RCC 7860 (cell line): Measurements from ENCODE around the gene CALCOCO1.
"Not testable (repeated sequence)": the region's sequence is repeated elsewhere in the genome, so short reads cannot be mapped to it uniquely, and the experiment has no call there.

Source experiments
- DNase-seq: peaks from one replicate; pipeline ENCODE4 v3.0.0-alpha.2; 2015; ENCODE audit warnings: low spot score
- FAIRE-seq: peaks from 2 replicates; lab custom pipeline; 2012; peaks lifted over from hg19 to GRCh38; lab: Jason Lieb, UNC

CALCOCO1 gene

DNA sequence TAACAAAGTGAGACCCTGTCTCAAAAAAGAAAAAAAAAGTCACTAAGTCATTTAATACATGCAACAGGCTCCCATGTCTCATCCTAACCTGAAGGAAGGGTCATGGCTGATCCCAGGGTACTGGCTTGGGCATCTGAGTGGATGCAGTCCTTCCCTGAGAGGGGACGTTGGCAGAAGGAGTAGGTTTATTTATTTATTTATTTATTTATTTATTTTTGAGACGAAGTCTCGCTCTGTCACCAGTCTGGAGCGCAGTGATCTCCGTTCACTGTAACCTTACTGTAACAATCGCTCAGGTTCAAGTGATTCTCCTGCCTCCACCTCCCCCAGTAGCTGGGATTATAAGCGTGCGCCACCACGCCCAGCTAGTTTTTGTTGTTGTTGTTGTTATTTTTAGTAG lies 7.2 kb upstream of the CALCOCO1 start:
- FAIRE-seq (no peak), DNase-seq (no peak)

DNA sequence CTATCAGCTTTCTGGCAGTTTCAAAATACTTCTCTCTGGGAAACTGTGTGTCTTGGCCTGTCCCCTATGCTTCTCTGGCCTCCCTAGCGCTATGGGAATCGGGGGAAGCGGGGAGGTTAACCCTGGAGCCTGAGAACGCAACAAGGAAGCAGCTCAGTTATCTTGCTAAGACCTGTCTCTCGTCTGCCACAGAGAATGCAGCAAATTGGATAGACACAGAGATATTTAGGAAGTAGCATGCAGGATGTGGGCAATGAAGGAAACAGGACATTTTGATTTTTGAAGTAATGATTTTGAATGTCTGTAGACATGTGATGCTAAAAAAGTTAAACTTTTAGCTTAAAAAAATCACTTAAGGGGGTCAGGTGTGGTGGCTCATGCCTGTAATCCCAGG lies 6.6 kb upstream of the CALCOCO1 start:
- DNase-seq (no peak), FAIRE-seq (no peak)

DNA sequence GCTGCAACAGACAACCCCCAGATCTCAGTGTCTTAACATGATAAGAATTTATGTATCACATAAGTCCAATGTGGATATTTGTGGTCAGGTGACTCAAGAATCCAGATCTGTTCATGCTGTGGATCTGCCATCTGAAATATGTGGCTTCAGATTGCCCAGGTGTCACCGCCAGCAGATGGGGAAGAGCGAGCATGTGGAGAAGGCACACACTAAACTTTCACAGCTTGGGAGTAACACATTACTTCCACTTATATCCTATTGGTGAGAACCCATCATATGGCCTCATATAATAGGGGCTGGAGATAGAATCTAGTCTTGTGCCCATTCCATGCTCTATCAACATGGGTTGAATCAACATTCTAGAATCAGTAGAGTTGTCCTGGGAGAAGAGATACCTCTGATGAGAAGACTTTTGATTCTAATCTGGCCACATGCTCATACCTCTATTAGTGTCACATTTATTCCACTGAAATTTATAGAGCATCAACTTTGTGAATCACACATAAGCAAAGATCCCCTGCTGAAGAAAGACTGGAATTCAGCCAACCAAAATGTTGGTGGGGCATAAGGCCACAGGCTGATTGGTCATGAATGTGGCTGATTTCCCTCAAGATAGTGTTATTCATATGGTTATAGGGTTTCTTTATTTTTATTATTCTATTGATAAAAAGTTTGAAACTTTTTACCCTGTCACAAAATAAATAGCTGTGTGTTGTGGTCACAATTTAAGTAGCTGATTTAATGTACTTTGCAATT lies 6.0 kb upstream of the CALCOCO1 start:
- FAIRE-seq, result no peak
- DNase-seq, result peak; percentile 3

DNA sequence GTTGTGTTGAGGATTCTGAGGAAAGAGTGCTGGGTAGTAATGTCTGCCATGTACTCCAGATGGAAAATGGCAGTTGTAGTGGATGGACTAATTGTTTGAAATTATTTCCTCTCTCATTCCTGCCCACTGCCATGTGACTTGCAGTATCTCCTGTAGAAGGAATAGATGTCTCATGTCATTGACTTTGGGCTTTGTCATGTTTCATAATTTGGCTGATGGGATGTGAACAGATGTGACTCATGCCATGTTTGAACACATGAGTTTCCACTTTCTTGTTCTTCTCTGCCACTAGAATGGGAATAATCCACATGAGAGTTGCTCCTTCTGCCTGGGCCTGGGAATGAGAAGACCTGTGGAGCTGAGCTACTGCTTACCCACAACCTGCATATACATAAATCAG lies 2.4 kb upstream of the CALCOCO1 start:
- no peak for DNase-seq
- no peak for FAIRE-seq

- FAIRE-seq (no peak), DNase-seq (no peak)
Measured at GRCh38 chr12:53728206-53728605, 954 bp upstream of the CALCOCO1 start.

DNA sequence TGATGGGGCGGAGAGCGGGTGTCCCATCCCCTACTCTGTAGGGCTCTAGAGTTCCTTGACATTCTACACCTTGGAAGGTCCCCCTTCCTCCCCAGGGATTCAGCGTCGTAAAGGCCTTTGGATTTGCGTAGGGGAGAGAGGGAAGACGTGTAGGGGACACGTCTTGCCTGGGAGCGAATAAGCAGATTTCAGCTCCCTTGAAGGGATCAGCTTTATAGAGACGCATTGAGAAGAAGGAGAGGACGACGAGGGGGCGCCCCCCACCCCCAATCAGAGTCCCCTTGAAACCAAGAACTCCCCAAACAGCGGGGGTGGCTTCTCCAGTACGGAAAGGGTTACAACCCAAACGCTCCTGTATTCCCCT lies 324 bp downstream of the CALCOCO1 start:
- no peak for DNase-seq
- no peak for FAIRE-seq

DNA sequence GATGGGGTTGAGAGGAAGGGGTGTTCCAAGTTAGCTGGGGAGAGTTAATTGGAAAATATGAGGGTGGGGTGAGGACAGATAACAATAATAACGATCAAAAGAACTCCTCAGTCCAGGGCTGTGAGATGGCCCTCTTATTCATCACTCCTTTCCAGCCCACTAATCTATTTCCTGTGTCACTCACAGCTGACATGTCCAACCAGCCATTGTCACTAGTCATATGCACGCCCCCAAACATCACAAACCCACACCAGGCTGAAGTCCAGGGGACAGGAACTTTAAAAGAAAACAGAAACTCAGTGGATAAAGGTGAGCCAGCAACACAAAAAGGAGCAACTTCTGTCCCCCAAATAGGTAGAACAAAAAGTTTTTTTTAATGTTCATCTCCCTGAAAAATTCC lies 911 bp downstream of the CALCOCO1 start:
- FAIRE-seq (no peak), DNase-seq (peak; percentile 29)

DNA sequence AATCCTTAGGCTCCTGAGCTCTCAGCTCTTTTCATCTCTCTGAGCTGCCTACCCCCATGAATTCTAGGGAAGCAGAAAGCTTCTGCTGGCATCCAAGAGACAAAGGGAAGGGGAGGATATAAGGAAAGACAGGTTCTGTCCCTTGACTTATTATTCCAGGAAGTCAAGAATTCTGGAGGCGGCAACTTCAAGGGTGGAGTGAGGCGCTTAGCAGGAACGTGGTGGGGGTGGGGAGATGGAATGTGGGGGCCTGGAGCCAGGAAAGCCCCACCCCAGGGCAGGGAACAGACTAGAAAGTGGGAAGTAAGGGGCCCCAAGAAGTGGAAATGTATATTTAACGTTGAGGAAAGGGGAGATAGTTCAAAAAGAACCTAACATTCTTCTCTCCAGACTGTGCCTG lies 1.4 kb downstream of the CALCOCO1 start:
- FAIRE-seq (no peak), DNase-seq (no peak)

- no peak for DNase-seq
- no peak for FAIRE-seq
Measured at GRCh38 chr12:53722450-53723041, 4.7 kb downstream of the CALCOCO1 start.

DNA sequence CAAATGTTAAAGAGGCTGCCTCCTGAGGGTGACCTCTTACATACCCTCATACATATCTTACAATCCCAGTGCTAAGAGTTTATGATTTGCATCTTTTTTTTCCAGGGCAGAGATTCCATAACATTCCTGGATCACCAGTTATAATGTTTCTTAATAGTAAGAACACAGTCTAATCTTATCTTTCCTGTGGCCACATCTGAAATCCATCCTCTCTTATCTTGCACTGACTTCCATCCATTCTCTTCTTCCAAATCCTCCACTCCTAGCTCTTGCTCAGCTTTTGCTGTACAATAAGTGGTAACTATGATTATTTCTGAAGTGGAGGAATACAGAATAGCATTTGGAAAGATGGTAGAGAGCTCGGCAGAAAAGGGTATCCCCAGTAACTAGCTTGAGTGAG lies 6.3 kb downstream of the CALCOCO1 start:
- FAIRE-seq, result no peak
- DNase-seq, result no peak

DNA sequence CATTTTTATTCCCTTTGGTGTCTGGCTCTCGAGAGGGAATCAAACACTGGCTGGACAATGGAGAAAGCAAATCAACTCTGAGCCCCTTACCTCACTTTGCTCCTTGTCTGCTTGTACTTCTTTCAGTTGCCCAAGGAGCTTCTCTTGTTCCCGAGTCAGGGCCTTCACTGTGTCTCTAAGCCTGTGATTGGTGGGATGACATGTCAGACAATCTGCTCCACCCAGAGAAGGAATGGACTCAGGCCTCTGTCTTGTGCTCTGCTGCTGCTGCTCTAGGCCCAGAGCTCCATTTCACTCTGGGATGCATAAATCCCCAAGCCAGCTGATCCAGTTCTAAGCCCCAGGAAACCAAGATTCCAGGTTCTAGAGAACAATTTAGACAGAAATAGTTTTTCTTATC lies 7.6 kb downstream of the CALCOCO1 start:
- DNase-seq, result no peak
- no peak for FAIRE-seq

GRCh38 chr12:53718567-53718966 lies 8.7 kb downstream of the CALCOCO1 start:
- not testable (repeated sequence) for FAIRE-seq, DNase-seq

- FAIRE-seq, result no peak
Measured at GRCh38 chr12:53717319-53717718, 9.9 kb downstream of the CALCOCO1 start.

DNA sequence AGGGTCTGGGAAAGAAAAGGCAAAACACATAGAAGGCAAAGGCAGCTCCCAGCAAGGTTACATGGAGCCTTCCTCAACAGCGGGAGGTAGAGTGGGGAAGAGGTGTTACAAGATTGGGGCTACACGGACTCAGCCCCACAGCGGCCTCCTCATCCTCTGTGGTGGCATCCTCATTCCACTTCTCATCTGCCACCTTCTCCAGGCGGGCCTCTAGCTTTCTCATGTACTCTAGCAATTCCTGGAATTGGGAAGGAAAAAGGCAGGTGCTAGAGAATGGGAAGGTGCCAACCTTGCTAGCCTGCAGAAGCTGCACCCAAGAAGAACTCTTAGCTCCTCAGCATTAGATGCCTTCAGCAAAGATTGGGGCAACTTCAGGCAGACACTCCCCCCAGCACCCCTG lies 13.2 kb downstream of the CALCOCO1 start:
- FAIRE-seq, result no peak

More at GRCh38 chr12:53717319-53717718, 9.9 kb downstream of the CALCOCO1 start:
- no peak for DNase-seq

GRCh38 chr12:53713516-53713915 lies 13.7 kb downstream of the CALCOCO1 start:
- DNase-seq, result no peak
- no peak for FAIRE-seq

More for the DNA sequence above, 13.2 kb downstream of the CALCOCO1 start:
- no peak for DNase-seq

GRCh38 chr12:53712059-53712643 lies 15.1 kb downstream of the CALCOCO1 start:
- FAIRE-seq (no peak), DNase-seq (no peak)

- DNase-seq (no peak), FAIRE-seq (no peak)
Measured at GRCh38 chr12:53710091-53710490, 17.2 kb downstream of the CALCOCO1 start.

DNA sequence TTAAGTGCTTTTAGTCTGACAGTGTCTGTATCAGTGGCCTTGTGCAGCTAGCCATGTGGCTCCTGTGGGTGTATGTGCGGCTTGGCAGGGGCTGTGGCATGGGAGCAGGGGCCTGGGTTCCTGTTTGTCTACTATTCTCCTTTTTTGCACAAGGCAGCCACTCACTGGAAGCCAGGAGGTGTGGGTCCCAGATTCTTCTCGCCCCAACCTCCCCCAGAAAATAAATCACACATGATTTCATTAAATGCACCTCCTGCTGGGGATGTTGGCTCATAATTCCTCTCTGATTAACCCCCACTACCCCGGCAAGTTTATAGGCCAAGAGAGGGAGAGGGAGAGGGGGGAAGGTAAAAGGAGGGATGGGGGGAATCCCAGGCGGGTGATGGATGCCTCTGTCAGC lies 17.6 kb downstream of the CALCOCO1 start:
- FAIRE-seq (no peak), DNase-seq (no peak)

DNA sequence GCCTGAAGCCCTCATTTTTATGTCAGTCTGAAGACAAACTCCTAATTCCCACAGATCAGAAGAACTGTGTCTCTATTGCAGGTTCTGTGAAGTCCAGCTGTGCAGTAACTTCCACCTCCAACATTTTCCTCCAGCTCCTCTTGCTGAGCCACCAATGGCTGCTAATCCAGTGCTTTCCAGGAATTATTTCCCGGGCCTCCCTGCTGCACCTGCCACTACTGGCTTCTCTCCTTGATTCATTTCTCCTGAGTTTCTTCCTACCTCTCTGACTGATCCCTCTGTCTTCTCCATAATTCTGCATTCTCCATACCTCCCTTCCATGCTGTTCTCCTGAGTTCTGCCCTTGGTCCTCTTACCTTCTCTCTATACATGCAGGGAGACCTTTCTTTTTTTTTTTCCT lies 21.2 kb downstream of the CALCOCO1 start:
- DNase-seq (no peak), FAIRE-seq (no peak)

DNA sequence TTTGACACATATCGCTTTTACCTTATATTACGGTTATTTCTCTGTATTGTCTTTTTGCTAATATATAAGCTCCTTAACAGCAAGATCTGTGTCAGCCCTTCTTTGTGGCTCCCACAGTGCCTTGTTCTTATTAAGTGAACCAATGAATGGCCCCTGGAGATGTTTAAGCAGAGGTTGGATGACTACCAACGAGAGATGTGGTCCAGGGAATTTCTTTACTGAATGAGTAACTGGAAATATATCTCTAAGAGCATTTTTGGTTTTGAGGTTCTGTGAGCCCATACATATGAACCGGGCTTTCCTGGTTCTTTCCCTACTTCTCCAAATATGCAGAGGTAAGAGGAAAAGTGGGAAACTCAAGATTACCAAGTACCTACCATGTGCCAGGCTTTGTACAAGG lies 23.5 kb downstream of the CALCOCO1 start:
- FAIRE-seq (no peak), DNase-seq (no peak)

- no peak for FAIRE-seq
- DNase-seq, result peak; percentile 34
Measured at GRCh38 chr12:53701518-53702264, 25.6 kb downstream of the CALCOCO1 start.

DNA sequence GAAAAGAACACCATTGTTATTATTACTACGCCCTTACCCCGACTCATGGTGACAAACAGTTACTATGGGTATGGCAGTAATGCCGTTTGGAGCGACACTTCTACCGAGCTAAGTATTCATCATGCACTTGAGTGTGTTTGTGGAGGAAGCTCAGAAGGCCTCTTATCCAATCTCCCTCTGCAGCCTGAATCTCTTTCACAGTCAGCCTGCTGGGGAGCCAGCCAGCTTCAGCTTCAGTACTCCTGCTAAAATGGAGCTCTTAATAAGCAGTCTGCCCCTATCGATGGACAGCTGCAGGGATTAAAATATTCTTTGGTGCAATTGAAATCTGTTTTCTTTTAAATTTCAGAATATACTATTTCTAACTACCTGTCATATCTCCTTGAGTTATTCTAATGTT lies 26.7 kb downstream of the CALCOCO1 start:
- FAIRE-seq (no peak), DNase-seq (no peak)
